ENCODE data around the gene SEPTIN8.

DNA sequence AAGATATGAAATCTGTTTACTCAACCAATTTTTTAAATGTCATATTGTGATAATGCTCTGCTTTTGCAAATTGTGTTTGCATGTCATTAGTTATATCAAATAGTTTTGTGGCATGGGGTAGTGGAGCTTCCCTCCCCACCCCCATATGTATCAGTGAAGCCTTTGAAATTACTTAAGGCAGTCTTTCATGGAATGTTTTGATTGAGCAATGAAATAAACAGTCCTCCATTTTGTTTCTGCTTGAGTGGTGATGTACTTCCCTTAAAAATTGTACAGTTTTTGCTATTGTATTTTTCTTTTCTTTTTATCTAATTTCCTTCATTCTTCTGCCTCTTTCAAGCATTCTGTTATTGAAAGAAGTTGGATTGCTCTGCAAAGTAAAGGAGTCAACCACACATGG lies 39.5 kb upstream of the SEPTIN8 start:
- TF ChIP-seq, protein P1, sequence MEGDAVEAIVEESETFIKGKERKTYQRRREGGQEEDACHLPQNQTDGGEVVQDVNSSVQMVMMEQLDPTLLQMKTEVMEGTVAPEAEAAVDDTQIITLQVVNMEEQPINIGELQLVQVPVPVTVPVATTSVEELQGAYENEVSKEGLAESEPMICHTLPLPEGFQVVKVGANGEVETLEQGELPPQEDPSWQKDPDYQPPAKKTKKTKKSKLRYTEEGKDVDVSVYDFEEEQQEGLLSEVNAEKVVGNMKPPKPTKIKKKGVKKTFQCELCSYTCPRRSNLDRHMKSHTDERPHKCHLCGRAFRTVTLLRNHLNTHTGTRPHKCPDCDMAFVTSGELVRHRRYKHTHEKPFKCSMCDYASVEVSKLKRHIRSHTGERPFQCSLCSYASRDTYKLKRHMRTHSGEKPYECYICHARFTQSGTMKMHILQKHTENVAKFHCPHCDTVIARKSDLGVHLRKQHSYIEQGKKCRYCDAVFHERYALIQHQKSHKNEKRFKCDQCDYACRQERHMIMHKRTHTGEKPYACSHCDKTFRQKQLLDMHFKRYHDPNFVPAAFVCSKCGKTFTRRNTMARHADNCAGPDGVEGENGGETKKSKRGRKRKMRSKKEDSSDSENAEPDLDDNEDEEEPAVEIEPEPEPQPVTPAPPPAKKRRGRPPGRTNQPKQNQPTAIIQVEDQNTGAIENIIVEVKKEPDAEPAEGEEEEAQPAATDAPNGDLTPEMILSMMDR (IDR thresholded peaks at IDR 0.05; ENCODE audit: insufficient read depth, low read length, poor library complexity, severe bottlenecking), result no peak
- no peak for TF ChIP-seq EZH2phosphoT487 (conservative IDR thresholded peaks at IDR 0.05; ENCODE audit: low read length)
